SK-N-SH (cell line): ENCODE data around the gene EPB41L3. TPM values are rescaled to one million over a fixed set of nuclear protein-coding genes. Genes with fewer than 3 reads are reported as not detected.

Experiments used
- CTCF ChIA-PET: fragments of 300-600, 350-600 bp; formaldehyde crosslinking; extraction: SDS; loops from one replicate; lab custom pipeline; 2021; lab: Yijun Ruan, JAX
- POLR2A ChIA-PET: fragments of 350-600 bp; sonication (Branson Sonifier 250); formaldehyde crosslinking; extraction: SDS; loops from one replicate; lab custom pipeline; 2020; ENCODE audit warnings: antibody characterized with exemption, inconsistent platforms; lab: Yijun Ruan, JAX
- DNase-seq: peaks from one replicate; pipeline ENCODE4 v3.0.0; 2012
- H2AFZ ChIP-seq: fragments of 200-600 bp; sonication (generic); 2 replicates; pipeline ENCODE4 v1.8.1; 2016; ENCODE audit warnings: antibody characterized with exemption, mild to moderate bottlenecking, low read depth
- H3F3A ChIP-seq: fragments of 200-600 bp; sonication (generic); replicated peaks from 2 replicates; pipeline ENCODE3; 2016; ENCODE audit warnings: antibody characterized with exemption, mild to moderate bottlenecking; ENCODE audit not compliant: insufficient read depth
- H3K27ac ChIP-seq, 2 experiments: fragments of 200-500 bp in 1 of 2; fragments of 200-600 bp in 1 of 2; sonication (Bioruptor generic) in 1 of 2; sonication (generic), shearing (Covaris generic) in 1 of 2; 2 replicates each; pipeline versions ENCODE4 v1.5.1 to v1.6.1; 2014 to 2016; ENCODE audit warnings: low read depth in 2 of 2, inconsistent platforms in 1 of 2, low read length in 1 of 2, mild to moderate bottlenecking in 1 of 2, mixed read lengths in 1 of 2
- H3K27me3 ChIP-seq: fragments of 200-600 bp; sonication (generic), shearing (Covaris generic); 2 replicates; pipeline ENCODE4 v1.6.1; 2016; ENCODE audit warnings: mixed run types; ENCODE audit not compliant: insufficient read depth
- H3K36me3 ChIP-seq, 2 experiments: fragments of 200-500 bp in 1 of 2; fragments of 200-600 bp in 1 of 2; sonication (Bioruptor generic) in 1 of 2; sonication (generic) in 1 of 2; replicated peaks in 1 of 2; 2 replicates each; pipeline versions ENCODE3 to v1.5.1; 2014 to 2016; ENCODE audit warnings: low read length in 1 of 2, mild to moderate bottlenecking in 1 of 2; ENCODE audit not compliant: insufficient read depth in 2 of 2, control insufficient read depth in 1 of 2
- H3K4me1 ChIP-seq, 2 experiments: fragments of 200-500 bp in 1 of 2; fragments of 200-600 bp in 1 of 2; sonication (Bioruptor generic) in 1 of 2; sonication (generic), shearing (Covaris generic) in 1 of 2; 2 replicates each; pipeline versions ENCODE4 v1.5.1 to v1.6.1; 2014 to 2016; ENCODE audit warnings: low read depth in 1 of 2, low read length in 1 of 2, mixed run types in 1 of 2; ENCODE audit not compliant: insufficient read depth in 2 of 2, control insufficient read depth in 1 of 2
- H3K4me2 ChIP-seq: fragments of 200-600 bp; sonication (generic), shearing (Covaris generic); 2 replicates; pipeline ENCODE4 v1.6.1; 2017; ENCODE audit warnings: mixed run types
- H3K4me3 ChIP-seq, 2 experiments: fragments of 200-500 bp in 1 of 2; fragments of 200-600 bp in 1 of 2; sonication (Bioruptor generic) in 1 of 2; sonication (generic), shearing (Covaris generic) in 1 of 2; 2 replicates each; pipeline versions ENCODE4 v1.5.1 to v1.8.1; 2014 to 2016; ENCODE audit warnings: low read depth in 2 of 2, inconsistent platforms in 1 of 2, low read length in 1 of 2, mild to moderate bottlenecking in 1 of 2, mixed read lengths in 1 of 2, moderate library complexity in 1 of 2
- H3K79me2 ChIP-seq: fragments of 200-600 bp; sonication (generic); 2 replicates; pipeline ENCODE4 v1.8.1; 2017; ENCODE audit warnings: mild to moderate bottlenecking; ENCODE audit not compliant: insufficient read depth
- H3K9ac ChIP-seq: fragments of 200-600 bp; sonication (generic); 2 replicates; pipeline ENCODE4 v1.6.1; 2017; ENCODE audit warnings: mixed run types
- H3K9me2 ChIP-seq: fragments of 200-600 bp; sonication (generic); 2 replicates; pipeline ENCODE4 v1.6.1; 2017; ENCODE audit warnings: mixed run types
- H3K9me3 ChIP-seq: fragments of 200-600 bp; sonication (generic); 2 replicates; pipeline ENCODE4 v1.6.1; 2017; ENCODE audit warnings: mixed run types, mild to moderate bottlenecking, moderate library complexity
- H4K20me1 ChIP-seq: fragments of 200-600 bp; sonication (generic); 2 replicates; pipeline ENCODE4 v1.6.1; 2017; ENCODE audit warnings: mild to moderate bottlenecking, mixed run types; ENCODE audit not compliant: insufficient read depth
- CHD2 ChIP-seq: fragments of 150-350 bp; IDR thresholded peaks from 2 replicates; pipeline ENCODE4 v1.6.1; 2018; ENCODE audit warnings: low read length; ENCODE audit not compliant: partially characterized antibody
- CTCF ChIP-seq: fragments of 200-600 bp; sonication (generic); IDR thresholded peaks from 2 replicates; pipeline ENCODE4 v1.6.1; 2017; ENCODE audit warnings: antibody characterized with exemption, mild to moderate bottlenecking, moderate library complexity
- ELF1 ChIP-seq: IDR thresholded peaks from 2 replicates; pipeline ENCODE4 v1.4.0; 2012
- EP300 ChIP-seq, 2 experiments: IDR thresholded peaks; 2 replicates each; pipeline versions ENCODE4 v1.4.0 to v1.6.1; 2012; ENCODE audit warnings: borderline replicate concordance in 1 of 2, low read depth in 1 of 2, low read length in 1 of 2
- FOSL2 ChIP-seq: IDR thresholded peaks from 2 replicates; pipeline ENCODE4 v1.4.0; 2012; ENCODE audit warnings: low read depth, mild to moderate bottlenecking, moderate library complexity, borderline replicate concordance
- FOXJ3 ChIP-seq: sonication (generic); formaldehyde crosslinking; IDR thresholded peaks from 2 replicates; pipeline ENCODE4 v1.5.1; 2020; ENCODE audit warnings: mild to moderate bottlenecking, missing genetic modification reagents
- GABPA ChIP-seq: IDR thresholded peaks from 2 replicates; pipeline ENCODE4 v1.4.0; 2012; ENCODE audit warnings: low read depth, mild to moderate bottlenecking
- IRF3 ChIP-seq: fragments of 150-350 bp; IDR thresholded peaks from 2 replicates; pipeline ENCODE4 v1.6.1; 2016; ENCODE audit warnings: mild to moderate bottlenecking, low read depth, low read length
- NRF1 ChIP-seq: IDR thresholded peaks from 2 replicates; pipeline ENCODE4 v1.6.1; 2012; ENCODE audit warnings: low read depth, mild to moderate bottlenecking, low read length
- RFX5 ChIP-seq: IDR thresholded peaks from 2 replicates; pipeline ENCODE4 v1.6.1; 2012; ENCODE audit warnings: mild to moderate bottlenecking, improper control_type of control experiment, low read length
- SIN3A ChIP-seq: IDR thresholded peaks from 2 replicates; pipeline ENCODE4 v1.6.1; 2012; ENCODE audit warnings: low read depth, mild to moderate bottlenecking, low read length, moderate library complexity, borderline replicate concordance
- TCF12 ChIP-seq: IDR thresholded peaks from 2 replicates; pipeline ENCODE4 v1.4.0; 2012
- USF1 ChIP-seq: IDR thresholded peaks from 2 replicates; pipeline ENCODE4 v1.4.0; 2012; ENCODE audit warnings: low read depth, borderline replicate concordance
- USF2 ChIP-seq: fragments of 150-350 bp; IDR thresholded peaks from 2 replicates; pipeline ENCODE4 v1.6.1; 2017; ENCODE audit warnings: antibody characterized with exemption, low read length, low read depth, borderline replicate concordance
- YY1 ChIP-seq: IDR thresholded peaks from 2 replicates; pipeline ENCODE4 v1.4.0; 2012; ENCODE audit warnings: low read depth, mild to moderate bottlenecking
- ZBTB33 ChIP-seq: IDR thresholded peaks from 2 replicates; pipeline ENCODE4 v1.4.0; 2012; ENCODE audit warnings: low read depth, borderline replicate concordance
- WGBS: methylation state at CpG from one replicate; pipeline ENCODE4 v1.1.6; 2017; ENCODE audit warnings: low lambda C conversion rate; 5-methylcytosine and 5-hydroxymethylcytosine counted together
- polyA plus RNA-seq, 3 experiments: library from polyadenylated mRNA; depleted of rRNA; stranded (reverse); fragments of >200 nt; gene quantifications; 2 replicates each; pipeline ENCODE4 v1.2.3, GENCODE V29; 2012

The EPB41L3 gene
- polyA plus RNA-seq, 1 of the 3 experiments (the other 2 are of a cell fraction) = 0.15 TPM

GRCh38 chr18:5457462-5457957 lies 86.3 kb downstream of the EPB41L3 start:
- TF ChIP-seq IRF3 = no peak
- no peak for TF ChIP-seq EP300 (IDR thresholded peaks at IDR 0.05; ENCODE audit: borderline replicate concordance in 1 of 2, low read depth in 1 of 2, low read length in 1 of 2)
- TF ChIP-seq USF2 = no peak
- TF ChIP-seq RFX5 = no peak
- TF ChIP-seq FOSL2 = no peak
- no peak for TF ChIP-seq USF1
- TF ChIP-seq GABPA = no peak
- no peak for TF ChIP-seq SIN3A
- TF ChIP-seq CTCF = no peak
- TF ChIP-seq CHD2 = no peak
- no peak for TF ChIP-seq ZBTB33
- TF ChIP-seq FOXJ3 (CRISPR knock-in tag) = no peak
- no peak for TF ChIP-seq NRF1
- TF ChIP-seq TCF12 = no peak
- TF ChIP-seq ELF1 = no peak
- no peak for TF ChIP-seq YY1
- ChIA-PET CTCF (interaction anchor here (0.8 to 2.5 kb wide), 5 partner anchors 10 to 147 kb away, joined by 3 to 7 read pairs (median 3); no protein-coding TSS in a partner anchor), POLR2A (no interaction called here)
- Histone ChIP-seq H3K9me2 (no peaks in the 10 kb centered on the region), H4K20me1 (no peaks in the 10 kb centered on the region), H2AFZ (no peak overlapping the region), H3K4me3 (no peak overlapping the region), H3K4me1 (peaks cover 0 to 2% of the 10 kb centered on the region in 2 experiments; a peak in 1 of 4 replicates), H3K4me2 (no peak overlapping the region), H3K27ac (no peak overlapping the region), H3F3A (no peaks in the 10 kb centered on the region), H3K9ac (no peak overlapping the region), H3K27me3 (no peaks in the 10 kb centered on the region), H3K36me3 (no peaks in the 10 kb centered on the region), H3K9me3 (no peaks in the 10 kb centered on the region), H3K79me2 (no peaks in the 10 kb centered on the region)
- WGBS = 34% methylated on average over 7 of the region's 7 CpGs
- DNase-seq = no peak
